T-helper 17 cell (primary cell): ENCODE measurements around the gene MSI2. TPM values are rescaled to one million over a fixed set of nuclear protein-coding genes. Genes with fewer than 3 reads are reported as not detected.
A peak's percentile ranks its signal among the peaks of the same experiment; 100 is the strongest.

Experiments used
- ATAC-seq: fragments of 150-1000 bp; cut with Tn5 transposase; 2 replicates; pipeline ENCODE4 v1.10.0; 2021; ENCODE audit warnings: mild to moderate bottlenecking, moderate library complexity
- DNase-seq, 3 donors: peaks; one replicate each; pipeline versions ENCODE4 v3.0.0 to v3.0.0-alpha.2; 2020 to 2021
- H3K9me3 ChIP-seq: one replicate; pipeline ENCODE4 v1.7.0; 2013; ENCODE audit warnings: low read length, mild to moderate bottlenecking; ENCODE audit not compliant: control insufficient read depth, poor library complexity, severe bottlenecking
- H3K27ac Mint-ChIP-seq: one replicate; pipeline ENCODE4 v1.8.0; 2022; ENCODE audit warnings: mild to moderate bottlenecking, moderate library complexity, mixed read lengths
- H3K27me3 Mint-ChIP-seq: one replicate; pipeline ENCODE4 v1.8.0; 2022; ENCODE audit warnings: mixed read lengths
- H3K36me3 Mint-ChIP-seq: one replicate; pipeline ENCODE4 v1.8.0; 2022; ENCODE audit warnings: low read depth, mixed read lengths
- H3K4me1 Mint-ChIP-seq: one replicate; pipeline ENCODE4 v1.8.0; 2022; ENCODE audit warnings: mild to moderate bottlenecking, mixed read lengths
- H3K4me3 Mint-ChIP-seq: one replicate; pipeline ENCODE4 v1.8.0; 2022; ENCODE audit warnings: mild to moderate bottlenecking, moderate library complexity, mixed read lengths
- total RNA-seq, 4 donors: library from RNA in 2 of 4; stranded (reverse) in 2 of 4; gene quantifications; one replicate each; pipeline ENCODE4 v1.2.3 and lab custom pipeline; 2022 to 2026

Gene MSI2
- total RNA-seq, 2 donors from 2014 or later: 148 to 151 TPM

DNA sequence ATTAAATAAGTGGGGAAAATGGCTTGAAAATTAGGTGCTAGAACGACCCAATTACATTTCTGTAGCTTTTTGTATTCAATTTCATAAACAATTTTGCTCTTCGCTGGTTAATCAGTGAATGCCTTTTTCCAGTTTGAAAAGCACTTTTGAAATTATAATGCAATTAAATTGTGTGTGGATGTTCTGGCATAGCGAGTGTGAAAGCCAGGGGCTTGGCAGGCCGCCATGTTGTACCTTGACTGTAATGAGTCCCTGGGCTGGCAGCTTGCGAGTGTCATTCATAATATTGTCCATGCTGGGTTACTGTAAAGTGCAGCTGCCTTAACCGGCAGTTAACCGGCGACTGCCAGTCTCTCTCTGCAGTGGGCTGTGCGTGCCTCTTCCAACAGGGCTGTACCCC lies 310.9 kb downstream of the MSI2 start:
- no peaks in the 10 kb centered on the region for H3K27me3 Mint-ChIP-seq
- no peak for ATAC-seq
- no peaks in the 10 kb centered on the region for H3K36me3 Mint-ChIP-seq
- H3K4me1 Mint-ChIP-seq: peaks cover 25% of the 10 kb centered on the region
- H3K9me3 ChIP-seq: no peaks in the 10 kb centered on the region
- H3K27ac Mint-ChIP-seq: no peak overlapping the region
- no peak overlapping the region for H3K4me3 Mint-ChIP-seq
- DNase-seq: no peak

DNA sequence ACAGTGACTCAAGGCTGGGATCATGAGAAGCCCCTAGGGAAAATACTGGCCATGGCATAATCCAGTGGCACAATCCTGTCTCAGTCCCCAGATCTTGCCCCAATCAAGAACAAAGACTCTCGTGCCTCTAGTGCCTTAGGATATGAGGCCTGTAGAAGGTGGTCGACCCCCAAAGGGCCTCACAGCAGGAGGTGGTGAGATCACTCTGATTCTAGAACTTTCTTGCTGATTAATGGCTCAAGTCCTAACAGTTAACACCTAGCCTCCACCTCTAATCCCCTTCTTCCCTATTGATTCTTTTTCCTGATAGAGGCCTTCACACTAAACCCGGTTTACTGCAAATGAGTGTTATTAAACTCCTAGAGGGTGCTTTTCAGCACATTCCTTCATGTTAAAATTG lies 312.0 kb downstream of the MSI2 start:
- Mint-ChIP-seq H3K4me3 (no peak overlapping the region), H3K27me3 (no peaks in the 10 kb centered on the region), H3K27ac (peak overlapping the region; percentile 85), H3K4me1 (peaks cover 25% of the 10 kb centered on the region), H3K36me3 (no peaks in the 10 kb centered on the region)
- no peaks in the 10 kb centered on the region for H3K9me3 ChIP-seq
- ATAC-seq (no peak), DNase-seq (no peak)

DNA sequence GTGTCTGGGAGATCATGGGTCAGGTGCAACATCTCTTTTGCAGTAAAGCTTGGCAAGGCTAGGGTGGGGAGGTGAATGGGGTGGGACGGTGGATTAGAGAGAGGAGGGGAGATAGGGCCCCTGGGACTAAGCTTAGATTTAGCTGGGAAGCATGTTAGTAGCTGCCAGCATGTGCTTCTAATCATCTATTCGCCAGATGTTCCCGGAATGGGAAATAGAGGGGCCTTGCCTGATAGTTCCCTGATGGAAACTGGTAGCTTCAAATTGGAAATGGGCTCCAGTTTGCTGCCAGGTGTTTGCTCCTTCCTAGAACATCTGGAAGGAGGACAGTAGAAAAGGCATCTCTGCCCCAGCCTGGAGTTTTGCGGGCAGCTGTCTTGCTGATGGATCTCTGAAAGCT lies 312.7 kb downstream of the MSI2 start:
- no peaks in the 10 kb centered on the region for H3K27me3 Mint-ChIP-seq
- peaks cover 22% of the 10 kb centered on the region for H3K4me1 Mint-ChIP-seq
- peak overlapping the region; percentile 85 for H3K27ac Mint-ChIP-seq
- ATAC-seq: no peak
- no peak for DNase-seq
- H3K36me3 Mint-ChIP-seq: no peaks in the 10 kb centered on the region
- no peaks in the 10 kb centered on the region for H3K9me3 ChIP-seq
- no peak overlapping the region for H3K4me3 Mint-ChIP-seq

DNA sequence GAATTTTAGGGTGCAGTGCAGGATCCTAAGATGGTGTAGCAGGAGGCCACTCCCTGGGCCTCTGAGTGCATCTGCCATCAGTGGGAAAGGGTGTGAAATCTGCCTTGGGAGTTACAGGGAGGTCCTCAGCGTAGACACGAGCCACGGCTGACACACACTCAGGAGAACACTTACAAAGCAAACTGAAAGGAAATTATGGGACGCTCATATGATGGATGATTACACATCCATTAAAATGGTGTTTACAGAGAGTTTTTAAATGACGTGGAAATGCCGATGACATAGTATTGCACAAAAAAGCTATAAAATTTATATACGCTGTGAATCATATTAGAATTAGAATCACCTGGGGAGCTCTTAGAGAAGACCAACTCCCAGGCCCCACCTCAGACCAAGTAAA lies 313.5 kb downstream of the MSI2 start:
- H3K27me3 Mint-ChIP-seq: no peaks in the 10 kb centered on the region
- no peak for ATAC-seq
- peaks cover 22% of the 10 kb centered on the region for H3K4me1 Mint-ChIP-seq

DNA sequence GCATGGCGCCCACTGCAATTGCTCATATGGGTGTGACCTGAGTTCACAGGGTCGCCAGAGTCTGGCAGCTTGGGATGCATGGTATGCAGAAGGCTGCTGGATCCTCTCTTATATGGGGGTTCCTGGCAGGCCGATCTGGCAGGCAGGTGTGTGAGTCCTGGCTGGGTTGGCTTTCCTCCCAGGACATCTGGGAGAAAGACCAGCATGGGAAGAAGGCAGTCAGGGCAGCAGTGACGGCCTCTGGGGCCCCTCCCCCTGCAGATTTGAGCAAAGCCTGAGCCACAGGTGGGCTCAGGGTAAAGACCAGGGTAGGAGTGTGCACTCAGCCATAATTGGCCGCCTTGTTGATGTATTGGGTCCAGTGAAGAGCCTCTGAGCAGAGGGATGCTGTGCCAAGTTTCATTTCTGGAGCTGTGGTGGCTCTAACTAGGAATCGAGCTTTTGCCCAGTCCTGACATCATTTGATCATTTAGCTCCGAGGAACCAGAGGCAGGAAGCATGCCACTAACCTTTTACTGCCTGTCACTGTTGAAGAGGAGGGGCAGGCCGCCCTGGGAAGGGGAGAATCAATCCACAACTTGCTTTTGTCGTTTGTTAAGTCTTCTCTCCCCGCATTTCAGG lies 314.5 kb downstream of the MSI2 start:
- DNase-seq: no peak
- no peak for ATAC-seq
- peaks cover 22% of the 10 kb centered on the region for H3K4me1 Mint-ChIP-seq
- no peaks in the 10 kb centered on the region for H3K36me3 Mint-ChIP-seq
- no peaks in the 10 kb centered on the region for H3K27me3 Mint-ChIP-seq
- no peaks in the 10 kb centered on the region for H3K9me3 ChIP-seq
- H3K4me3 Mint-ChIP-seq: no peak overlapping the region
- no peak overlapping the region for H3K27ac Mint-ChIP-seq

More for the DNA sequence above, 313.5 kb downstream of the MSI2 start:
- H3K36me3 Mint-ChIP-seq: no peaks in the 10 kb centered on the region
- no peaks in the 10 kb centered on the region for H3K9me3 ChIP-seq
- H3K27ac Mint-ChIP-seq: no peak overlapping the region
- no peak for DNase-seq
- H3K4me3 Mint-ChIP-seq: no peak overlapping the region

DNA sequence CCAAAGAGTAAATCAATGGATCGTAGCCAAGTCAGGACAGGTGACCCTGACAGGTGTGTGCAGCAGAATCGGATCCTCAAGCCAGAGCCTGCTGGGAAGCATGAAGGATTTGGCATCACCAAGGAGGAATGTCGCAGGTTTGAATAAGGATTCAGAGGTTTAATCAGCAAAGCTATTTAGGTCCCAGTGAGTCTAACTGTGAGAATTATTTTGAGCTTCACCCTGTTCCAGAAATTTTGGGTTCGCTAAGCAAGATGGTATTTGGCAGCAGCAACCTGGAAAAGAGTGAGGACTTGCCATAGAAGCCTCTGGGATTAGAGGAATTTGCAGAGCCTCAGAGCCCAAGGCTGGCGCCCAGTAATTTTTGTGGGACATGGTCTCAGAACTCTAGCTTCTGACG lies 315.7 kb downstream of the MSI2 start:
- no peak overlapping the region for H3K27ac Mint-ChIP-seq
- H3K4me3 Mint-ChIP-seq: no peak overlapping the region
- H3K36me3 Mint-ChIP-seq: no peaks in the 10 kb centered on the region
- DNase-seq (no peak), ATAC-seq (no peak)
- no peaks in the 10 kb centered on the region for H3K9me3 ChIP-seq
- peaks cover 18% of the 10 kb centered on the region for H3K4me1 Mint-ChIP-seq
- H3K27me3 Mint-ChIP-seq: no peaks in the 10 kb centered on the region

DNA sequence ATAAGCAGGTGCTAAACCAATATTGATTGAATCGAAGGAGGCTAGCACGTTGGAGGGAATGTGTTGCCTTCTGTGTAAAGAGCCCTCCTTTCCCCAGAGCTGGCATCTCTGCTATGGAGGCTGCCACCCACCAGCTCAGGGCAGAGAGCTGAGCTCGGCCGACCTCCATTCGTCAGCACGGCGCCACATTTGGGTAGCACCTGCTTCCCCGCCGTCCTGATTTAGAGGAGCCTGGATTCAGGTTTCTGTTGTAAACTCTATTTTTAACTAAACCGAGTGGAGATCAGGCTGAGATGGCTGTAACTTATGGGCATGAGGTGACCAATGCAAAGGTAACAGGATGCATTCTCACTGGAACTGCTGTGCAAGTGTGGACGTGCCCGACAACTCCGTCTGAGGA lies 316.3 kb downstream of the MSI2 start:
- H3K4me3 Mint-ChIP-seq: no peak overlapping the region
- peaks cover 18% of the 10 kb centered on the region for H3K4me1 Mint-ChIP-seq
- no peaks in the 10 kb centered on the region for H3K36me3 Mint-ChIP-seq

DNA sequence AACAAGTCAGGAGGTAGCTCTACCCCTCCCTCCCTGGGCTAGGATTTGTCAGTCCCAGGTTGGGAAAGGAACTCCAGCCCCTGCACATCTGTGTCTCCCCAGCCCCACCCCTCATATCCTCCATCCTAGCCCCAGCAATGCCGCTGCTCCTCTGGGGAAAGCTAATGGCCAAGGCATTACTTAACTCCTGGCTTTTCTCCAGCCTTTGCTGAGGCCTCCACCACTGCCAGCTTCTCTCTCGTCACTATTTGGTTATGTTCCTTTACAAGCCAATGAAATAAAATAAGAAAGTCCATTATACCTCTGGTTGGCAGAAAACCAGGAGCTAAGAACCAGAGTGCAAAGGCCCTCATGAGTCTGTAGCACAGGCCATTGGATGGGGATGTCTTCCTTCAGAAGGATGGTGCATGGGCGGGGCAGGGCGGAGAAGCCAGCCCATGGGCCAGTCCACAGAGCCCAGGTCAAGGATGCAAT lies 317.8 kb downstream of the MSI2 start:
- Mint-ChIP-seq H3K4me3 (no peak overlapping the region), H3K27me3 (no peaks in the 10 kb centered on the region), H3K36me3 (no peaks in the 10 kb centered on the region), H3K4me1 (peaks cover 17% of the 10 kb centered on the region), H3K27ac (no peak overlapping the region)
- no peak for DNase-seq
- no peak for ATAC-seq
- H3K9me3 ChIP-seq: no peaks in the 10 kb centered on the region

More for the DNA sequence above, 316.3 kb downstream of the MSI2 start:
- DNase-seq (no peak), ATAC-seq (no peak)
- Mint-ChIP-seq H3K27me3 (no peaks in the 10 kb centered on the region), H3K27ac (no peak overlapping the region)
- no peaks in the 10 kb centered on the region for H3K9me3 ChIP-seq

DNA sequence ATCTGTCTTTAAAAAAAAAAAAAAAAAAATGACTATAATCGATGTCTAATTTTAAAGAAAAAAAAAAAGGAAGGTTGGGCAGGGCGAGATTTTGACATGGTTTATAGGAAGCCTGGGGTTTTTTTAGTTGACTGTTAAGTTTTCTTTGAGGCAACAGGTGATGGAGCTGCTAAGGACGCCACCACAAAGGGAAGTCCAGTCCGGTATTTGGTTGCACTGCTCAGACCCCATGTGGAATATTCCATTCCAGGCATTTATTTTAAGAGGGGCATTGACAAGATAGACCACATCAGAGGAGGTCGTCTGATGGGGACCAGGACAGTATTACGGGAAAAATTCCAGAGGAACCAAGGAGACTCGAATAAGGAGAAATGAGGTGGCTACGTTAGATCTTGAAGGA lies 320.4 kb downstream of the MSI2 start:
- no peaks in the 10 kb centered on the region for H3K9me3 ChIP-seq
- DNase-seq (no peak), ATAC-seq (no peak)
- Mint-ChIP-seq H3K27me3 (no peaks in the 10 kb centered on the region), H3K4me3 (no peak overlapping the region), H3K27ac (no peak overlapping the region), H3K4me1 (peaks cover 11% of the 10 kb centered on the region), H3K36me3 (no peaks in the 10 kb centered on the region)

DNA sequence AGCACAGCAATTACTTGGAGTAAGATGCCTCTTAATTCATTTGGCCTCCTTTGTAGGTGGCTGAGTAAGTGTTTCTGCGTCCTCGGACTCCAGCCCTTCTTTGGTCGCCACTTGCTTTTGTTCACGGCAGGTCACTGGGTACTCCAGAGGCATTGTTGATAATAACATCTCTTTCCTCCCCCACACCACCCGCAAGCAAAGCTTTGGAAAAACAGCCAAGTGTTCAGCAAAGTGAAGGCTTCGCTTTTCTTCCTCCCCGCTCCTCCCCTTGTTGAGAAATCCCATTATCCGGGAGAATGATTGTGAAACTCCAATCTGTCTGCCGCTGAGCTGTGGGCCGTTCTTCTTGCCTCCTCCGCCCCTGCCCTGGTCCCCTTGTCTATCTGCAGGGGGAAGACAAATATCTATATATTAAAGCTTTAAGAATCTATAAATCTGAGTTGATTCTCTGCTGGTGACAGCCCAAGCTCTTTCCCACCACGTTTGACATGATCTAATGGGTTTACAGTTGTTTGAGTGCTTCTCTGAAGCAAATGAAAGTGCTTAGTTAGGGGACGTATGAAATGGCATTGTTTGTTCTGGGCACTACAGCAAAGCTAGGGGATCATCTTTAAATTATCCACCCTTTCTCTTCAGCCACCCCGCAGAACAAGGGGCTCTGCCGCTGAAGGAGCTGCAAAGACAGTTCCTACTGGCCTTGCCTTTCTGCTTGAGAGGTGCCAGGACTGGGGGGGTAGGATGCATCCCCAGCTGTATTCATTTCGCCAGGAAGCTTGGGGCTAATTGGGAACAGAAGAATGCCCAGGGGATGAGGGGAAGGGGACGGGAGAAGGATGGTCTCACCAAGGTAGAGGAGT lies 321.7 kb downstream of the MSI2 start:
- no peaks in the 10 kb centered on the region for H3K36me3 Mint-ChIP-seq
- DNase-seq (no peak), ATAC-seq (no peak)
- H3K4me1 Mint-ChIP-seq: peaks cover 8% of the 10 kb centered on the region
- no peaks in the 10 kb centered on the region for H3K27me3 Mint-ChIP-seq
- no peaks in the 10 kb centered on the region for H3K9me3 ChIP-seq
- H3K27ac Mint-ChIP-seq: peak overlapping the region; percentile 47
- H3K4me3 Mint-ChIP-seq: no peak overlapping the region

DNA sequence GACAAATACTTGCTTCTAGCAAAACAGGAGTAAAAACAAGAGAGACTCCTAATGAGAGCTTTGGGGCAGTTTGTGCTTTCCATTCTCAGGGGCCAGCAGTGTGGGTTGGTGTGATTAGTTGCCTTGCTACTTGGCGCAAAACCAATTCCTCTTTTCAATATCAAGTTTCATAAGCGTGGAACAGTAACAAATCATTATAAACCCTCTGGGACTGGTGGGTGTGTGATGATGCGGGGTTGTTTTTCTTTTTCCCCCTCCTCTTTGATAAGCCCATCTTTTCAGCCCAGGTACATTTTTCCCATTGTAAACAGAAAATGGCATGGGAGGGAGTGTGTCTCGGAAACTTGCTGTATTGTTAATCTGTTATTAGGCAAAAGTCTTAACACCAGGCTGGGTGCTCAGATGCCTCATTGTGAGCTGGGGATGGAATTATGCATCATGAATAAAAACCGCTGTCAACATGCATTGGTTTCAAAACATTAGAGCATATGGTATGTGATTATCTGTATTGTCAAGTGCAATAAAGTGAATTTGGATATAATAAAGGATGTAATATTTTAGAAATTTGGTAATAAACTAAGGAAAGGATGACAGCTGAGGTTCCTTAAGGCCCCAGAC lies 322.4 kb downstream of the MSI2 start:
- no peaks in the 10 kb centered on the region for H3K36me3 Mint-ChIP-seq

DNA sequence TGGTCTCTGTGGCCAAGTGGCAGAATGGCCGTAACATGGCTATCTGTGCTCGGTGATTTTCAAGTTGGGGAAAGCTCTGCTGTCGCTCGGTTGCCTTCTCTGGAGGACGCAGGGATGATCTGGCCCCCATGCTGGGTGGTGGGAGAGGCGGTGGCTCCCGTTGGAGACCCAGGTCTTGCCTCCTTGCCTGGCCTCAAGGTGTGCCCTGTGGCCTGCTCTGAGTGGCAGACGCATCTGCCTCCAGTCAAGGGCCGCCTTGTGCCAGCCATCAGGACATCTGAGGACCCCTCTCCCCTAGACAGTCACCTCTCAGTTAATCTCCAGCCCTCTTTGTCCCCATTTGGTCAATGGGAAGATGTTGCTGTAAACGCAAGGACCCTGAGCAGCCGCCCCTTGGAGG lies 322.9 kb downstream of the MSI2 start:
- H3K27ac Mint-ChIP-seq: no peak overlapping the region
- peaks cover 8% of the 10 kb centered on the region for H3K4me1 Mint-ChIP-seq
- ATAC-seq: no peak
- H3K36me3 Mint-ChIP-seq: no peaks in the 10 kb centered on the region
- H3K9me3 ChIP-seq: no peaks in the 10 kb centered on the region
- peak overlapping the region; percentile 15 for H3K4me3 Mint-ChIP-seq
- H3K27me3 Mint-ChIP-seq: no peaks in the 10 kb centered on the region
- no peak for DNase-seq

More for the DNA sequence above, 322.4 kb downstream of the MSI2 start:
- peak overlapping the region; percentile 47 for H3K27ac Mint-ChIP-seq
- no peaks in the 10 kb centered on the region for H3K9me3 ChIP-seq
- peaks cover 8% of the 10 kb centered on the region for H3K4me1 Mint-ChIP-seq
- no peak overlapping the region for H3K4me3 Mint-ChIP-seq
- no peak for ATAC-seq
- no peaks in the 10 kb centered on the region for H3K27me3 Mint-ChIP-seq
- no peak for DNase-seq

DNA sequence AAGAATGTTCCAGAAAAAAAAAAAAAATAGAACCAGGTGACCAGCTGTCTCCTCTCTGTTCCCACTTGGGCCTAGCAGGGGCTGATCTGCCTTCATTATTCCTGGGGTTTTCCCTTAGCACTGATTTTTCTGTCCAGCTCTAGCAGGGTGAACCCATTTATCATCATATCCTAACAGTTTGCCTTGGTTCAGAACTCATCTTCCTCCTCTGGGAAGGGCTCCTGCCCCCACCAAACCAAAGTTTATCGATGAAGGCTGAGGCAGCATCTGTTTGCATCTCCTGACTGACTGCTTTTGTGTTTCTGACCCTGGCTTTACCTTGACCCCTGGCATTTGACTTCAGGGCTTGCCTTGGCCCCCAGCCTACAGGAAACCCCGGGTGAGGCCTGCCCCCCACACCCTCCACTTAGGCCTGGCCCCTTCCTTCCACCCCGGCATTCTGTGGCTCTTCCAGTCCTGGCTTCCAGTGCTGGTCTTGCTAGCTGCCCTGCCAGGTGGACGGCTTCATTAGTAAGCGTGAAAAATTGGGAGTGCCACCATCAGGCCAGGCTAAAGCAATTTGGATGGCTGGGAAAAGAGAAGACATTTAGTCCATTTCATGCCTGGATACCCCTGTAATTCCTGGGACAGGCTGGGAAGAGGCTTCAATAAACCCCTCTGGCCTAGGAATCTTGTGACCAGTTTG lies 323.9 kb downstream of the MSI2 start:
- Mint-ChIP-seq H3K27ac (no peak overlapping the region), H3K27me3 (no peaks in the 10 kb centered on the region), H3K4me1 (peaks cover 8% of the 10 kb centered on the region), H3K4me3 (no peak overlapping the region), H3K36me3 (no peaks in the 10 kb centered on the region)
- no peak for ATAC-seq
- DNase-seq: no peak
- H3K9me3 ChIP-seq: no peaks in the 10 kb centered on the region
